Measurements from ENCODE around the gene GRM5. TPM values are rescaled to one million over a fixed set of nuclear protein-coding genes. Genes with fewer than 3 reads are reported as not detected.
"Not testable (repeated sequence)": the region's sequence is repeated elsewhere in the genome, so short reads cannot be mapped to it uniquely, and the experiment has no call there.

GRM5 gene
- total RNA-seq, 4 donors from 2014 or later = 0.13 TPM; not detected in 3

- no peak for TF ChIP-seq CTCF (IDR thresholded peaks at IDR 0.05)
- DNase-seq (ENCODE audit: low spot score) = no peak
- no peak for ATAC-seq (ENCODE audit: low FRiP score)
These were observed 596.1 kb downstream of the GRM5 start for GRCh38 chr11:88469561-88470225.

GRCh38 chr11:88464528-88464927 lies 601.3 kb downstream of the GRM5 start:
- ATAC-seq (ENCODE audit: low FRiP score) = no peak

GRCh38 chr11:88463301-88463700 lies 602.5 kb downstream of the GRM5 start:
- not testable (repeated sequence) for ATAC-seq (ENCODE audit: low FRiP score); DNase-seq (ENCODE audit: low spot score)

More at GRCh38 chr11:88464528-88464927, 601.3 kb downstream of the GRM5 start:
- TF ChIP-seq CTCF (IDR thresholded peaks at IDR 0.05) = no peak
- no peak for DNase-seq (ENCODE audit: low spot score)

- DNase-seq (ENCODE audit: low spot score); ATAC-seq (ENCODE audit: low FRiP score): not testable (repeated sequence)
These were observed 607.7 kb downstream of the GRM5 start for GRCh38 chr11:88458047-88458446.

- no peak for TF ChIP-seq CTCF (IDR thresholded peaks at IDR 0.05)
- ATAC-seq (ENCODE audit: low FRiP score) (no peak), DNase-seq (ENCODE audit: low spot score) (no peak)
These were observed 609.8 kb downstream of the GRM5 start for GRCh38 chr11:88455974-88456373.

- no peak for DNase-seq (ENCODE audit: low spot score)
- ATAC-seq (ENCODE audit: low FRiP score) = no peak
- no peak for TF ChIP-seq CTCF (IDR thresholded peaks at IDR 0.05)
These were observed 610.9 kb downstream of the GRM5 start for GRCh38 chr11:88454881-88455280.

Small RNA genes lying within 50 kb of the gene (small RNA-seq; reads per million reads assigned to genes)
- not detected for gene RNU6-16P

Other genes starting within 250 kb of the GRM5 start
- not detected for gene TYR, start 111.9 kb upstream of the GRM5 start, total RNA-seq